HG03575 (cell line): ENCODE results near the gene TUBB.

ENCODE experiments used
- ATAC-seq: cut with Tn5 transposase; IDR thresholded peaks from one replicate; pipeline ENCODE4 v1.9.1; 2021; ENCODE audit not compliant: unreplicated experiment, insufficient number of reproducible peaks, low FRiP score; ENCODE audit errors: extremely low read depth

TUBB gene

GRCh38 chr6:30686908-30687658 is 33.1 kb upstream of the TUBB start:
- ATAC-seq: no peak

DNA sequence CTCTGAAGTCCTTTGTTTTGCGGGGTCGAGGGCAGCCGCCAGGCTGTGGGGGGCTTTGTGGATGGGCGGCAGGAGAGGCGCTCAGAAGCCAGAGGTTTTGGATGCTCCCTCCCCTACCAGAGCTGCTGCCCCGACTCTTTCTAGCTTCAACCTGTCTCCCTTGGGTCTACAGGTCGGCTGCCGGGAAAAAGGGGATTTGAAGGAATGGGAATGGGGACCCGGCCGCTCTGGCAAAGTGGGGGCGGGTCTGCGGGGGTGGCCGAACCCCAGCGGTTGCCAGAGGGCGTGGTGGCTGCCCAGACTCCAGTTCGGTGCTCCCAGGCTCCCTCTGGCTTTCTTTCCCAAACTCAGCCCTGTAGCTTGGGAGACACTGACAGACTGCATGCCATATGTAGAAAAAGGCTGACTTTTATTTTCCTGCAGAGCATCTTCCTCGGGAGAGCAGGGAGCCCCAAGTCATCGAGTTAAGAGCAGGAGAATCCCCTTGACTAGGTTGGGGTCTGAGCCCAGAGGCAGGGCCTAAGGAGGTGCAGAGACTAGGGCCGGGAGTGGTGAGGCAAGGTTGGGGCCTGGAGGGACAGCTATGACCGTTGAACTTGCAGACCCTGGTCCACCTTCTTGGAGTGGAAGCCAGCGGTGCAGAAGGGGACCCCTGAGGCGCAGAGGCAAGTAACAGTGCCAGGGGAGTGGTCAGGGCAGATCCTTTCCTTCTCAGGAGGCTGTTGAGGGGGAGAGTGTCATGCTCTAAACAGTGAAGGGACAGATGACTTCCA is 32.3 kb upstream of the TUBB start:
- no peak for ATAC-seq

GRCh38 chr6:30688569-30688968 is 31.6 kb upstream of the TUBB start:
- ATAC-seq: no peak

DNA sequence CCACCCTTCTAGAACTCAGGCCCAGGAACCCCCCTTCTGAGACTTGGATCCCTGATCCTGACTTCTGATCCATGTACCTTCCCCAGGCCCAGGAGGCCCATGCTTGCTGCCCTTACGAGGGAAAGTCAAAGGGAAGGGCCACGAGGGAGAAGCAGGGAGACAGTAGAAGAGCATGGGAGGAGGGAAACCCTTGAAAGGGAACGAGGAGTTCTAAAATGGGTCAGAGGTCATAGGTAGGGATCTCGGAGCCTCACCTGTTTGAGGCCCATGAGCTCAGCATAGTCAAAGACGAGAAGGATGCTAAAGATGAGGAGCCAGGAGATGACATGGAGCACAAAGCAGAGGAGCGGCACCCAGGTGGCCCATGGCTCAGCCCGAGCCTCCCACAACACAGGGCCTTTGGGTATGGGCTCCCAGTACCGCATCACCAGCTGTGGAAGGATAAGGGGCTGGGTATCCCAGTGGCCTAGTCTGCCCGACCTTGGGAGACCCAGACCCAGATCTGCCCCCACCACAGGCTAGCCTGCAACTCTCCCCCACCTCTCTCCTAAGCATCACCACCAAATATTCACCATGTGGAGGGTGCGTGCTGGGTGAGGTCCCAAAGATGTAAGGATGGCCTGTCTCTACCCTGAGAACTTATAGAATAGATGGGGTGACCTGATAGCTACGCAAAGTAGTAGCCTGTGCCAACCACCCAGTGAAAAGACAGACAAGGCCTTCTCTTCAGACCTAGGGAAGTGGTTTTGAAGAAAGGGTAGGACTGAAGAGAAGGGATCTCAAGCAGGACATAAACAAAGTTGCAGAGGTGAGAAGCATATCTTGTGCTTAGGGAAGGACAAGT is 30.9 kb upstream of the TUBB start:
- no peak for ATAC-seq

DNA sequence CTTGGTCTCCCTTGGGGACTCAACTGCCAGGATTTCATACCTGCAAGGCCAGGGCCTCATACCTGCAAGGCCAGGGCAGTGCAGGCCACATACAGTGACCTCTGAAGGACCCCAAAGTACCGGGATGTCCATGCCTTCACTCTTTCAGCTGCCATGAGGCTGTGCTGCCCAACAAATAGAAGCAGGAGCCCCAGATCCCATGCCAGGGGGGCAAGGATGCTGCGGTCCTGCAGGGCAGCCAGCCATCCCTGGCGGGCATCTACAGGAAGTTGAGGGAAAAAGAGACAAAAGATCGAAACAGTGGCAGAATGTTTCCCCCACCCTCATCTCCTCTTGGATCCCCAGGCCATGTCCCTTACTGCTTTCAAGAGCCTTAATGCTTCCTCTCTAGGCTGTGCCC is 30.2 kb upstream of the TUBB start:
- ATAC-seq: no peak

GRCh38 chr6:30690403-30691207 is 29.5 kb upstream of the TUBB start, which contains the start of gene NRM:
NRM (minus strand) TSS chr6:30690984; CDS start chr6:30690974, 10 bp downstream.
- ATAC-seq: no peak

DNA sequence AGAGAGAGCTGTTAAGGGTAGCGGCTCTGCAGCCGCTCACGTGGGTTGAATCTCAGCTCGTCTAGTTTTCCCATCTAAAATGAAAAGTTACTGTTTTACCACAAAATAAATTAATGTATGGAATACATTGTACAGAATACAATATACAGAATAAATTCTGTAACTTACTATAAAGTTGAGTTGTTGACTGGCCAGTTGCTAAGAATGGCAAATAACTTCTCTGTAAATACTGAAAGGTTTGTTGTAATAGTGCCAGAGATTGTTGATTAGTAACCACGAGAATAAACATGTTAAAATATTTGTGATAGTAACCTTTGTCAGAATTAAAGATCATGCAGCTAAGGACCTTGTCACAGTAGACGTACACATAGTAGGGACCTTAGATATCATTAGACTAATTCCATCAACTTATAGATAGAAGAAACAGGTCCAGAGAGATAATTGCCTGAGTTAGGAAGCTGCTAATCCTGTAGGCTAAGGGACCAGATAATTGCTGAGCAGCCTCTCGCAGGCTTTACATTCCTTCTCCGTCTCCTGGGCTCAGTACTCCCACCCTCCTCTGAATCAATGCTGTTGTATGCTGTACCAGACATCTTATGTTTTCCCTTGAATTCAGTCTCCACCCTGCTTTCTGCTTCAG is 28.8 kb upstream of the TUBB start:
- ATAC-seq: no peak

DNA sequence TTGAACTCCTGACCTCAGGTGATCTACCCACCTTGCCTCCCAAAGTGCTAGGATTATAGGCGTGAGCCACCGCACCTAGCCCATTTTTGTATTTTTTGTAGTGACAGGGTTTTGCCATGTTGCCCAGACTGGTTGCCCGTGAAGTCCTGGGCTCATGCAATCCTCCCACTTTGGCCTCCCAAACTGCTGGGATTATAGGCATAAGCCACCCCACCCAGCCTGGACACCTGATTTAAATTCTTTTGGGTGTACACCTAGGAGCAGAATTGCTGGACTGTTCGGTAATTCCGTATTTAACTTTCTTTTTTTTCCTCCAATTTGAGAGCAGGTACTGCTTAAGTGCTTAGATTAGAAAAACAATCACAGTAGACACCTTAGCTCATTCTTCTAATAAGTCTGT is 23.7 kb upstream of the TUBB start:
- no peak for ATAC-seq

DNA sequence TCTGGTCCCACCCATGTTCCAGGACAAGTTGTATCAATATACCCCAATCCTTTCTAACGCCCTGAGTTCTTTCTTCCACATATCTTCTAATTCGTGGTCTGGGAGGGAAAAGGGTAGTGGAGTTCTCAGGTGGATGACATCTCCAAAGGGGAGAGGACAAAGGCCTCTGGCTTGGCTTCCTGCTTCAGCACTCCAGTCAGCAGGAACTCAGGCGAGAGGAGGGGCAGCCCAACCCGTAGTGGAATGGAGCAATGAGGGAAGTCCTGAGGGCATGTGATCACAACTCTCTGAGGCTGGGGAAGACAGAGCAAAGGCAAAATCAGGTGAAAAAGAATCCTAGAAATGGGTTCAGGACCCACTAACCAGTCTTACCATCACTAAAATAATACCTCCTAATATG is 19.8 kb upstream of the TUBB start:
- ATAC-seq: no peak

DNA sequence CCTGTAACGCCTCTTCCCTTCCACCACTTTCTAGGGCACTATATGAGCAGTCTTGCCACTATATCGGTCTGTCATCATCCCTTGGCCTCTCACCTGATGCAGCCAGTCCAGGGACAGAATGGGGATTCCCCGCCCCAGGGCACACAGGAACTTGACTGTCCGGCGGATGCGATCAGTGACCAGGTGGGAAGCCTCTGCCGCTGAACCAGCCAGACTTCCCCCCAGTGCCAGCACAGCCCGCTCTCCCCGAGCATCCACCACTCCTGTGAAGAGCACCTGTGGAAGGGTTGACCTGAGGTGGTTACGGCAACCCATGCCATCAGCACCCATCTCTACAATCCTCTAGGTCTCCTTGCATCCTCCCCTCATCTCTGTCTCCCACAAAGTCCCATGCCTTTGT is 17.1 kb upstream of the TUBB start:
- no peak for ATAC-seq

DNA sequence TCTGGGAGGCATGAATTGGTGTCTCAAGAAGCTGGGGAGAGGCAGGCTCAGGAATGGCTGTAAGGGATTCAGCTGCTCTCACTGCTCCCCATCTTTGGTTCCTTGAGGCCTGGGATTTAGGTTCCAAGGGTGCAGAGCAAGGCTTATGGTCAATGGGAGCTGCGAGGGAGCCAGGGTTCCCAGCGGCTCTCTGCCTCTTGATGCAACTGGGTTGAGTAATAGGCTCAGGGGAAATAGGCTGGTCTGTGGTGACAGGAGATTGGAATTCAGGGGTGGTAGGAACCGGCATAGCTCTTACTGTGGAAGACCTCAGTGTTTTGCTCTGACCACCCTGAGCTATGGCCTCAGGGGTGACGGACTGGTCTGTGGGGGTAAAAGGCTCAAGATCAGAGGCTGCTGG is 16.3 kb upstream of the TUBB start:
- ATAC-seq: no peak

DNA sequence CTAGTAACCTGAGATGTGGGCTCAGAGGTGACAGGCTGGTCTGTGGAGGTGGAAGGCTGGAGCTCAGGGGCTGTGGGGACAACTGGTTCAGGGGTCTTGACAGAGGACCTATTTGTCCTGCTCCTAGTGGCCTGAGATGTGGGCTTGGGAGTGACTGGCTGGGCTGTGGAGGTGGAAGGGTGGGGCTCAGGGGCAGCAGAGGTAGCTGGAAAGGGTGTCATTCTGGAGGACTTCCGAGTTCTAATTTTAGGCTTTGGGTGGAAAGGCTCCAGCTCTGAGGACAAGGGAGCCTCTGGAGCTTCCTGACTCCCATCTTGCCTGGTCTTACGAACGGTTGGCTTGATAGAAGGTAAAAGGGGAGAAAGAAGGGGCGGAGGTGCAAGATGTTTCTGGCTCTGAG is 14.5 kb upstream of the TUBB start:
- no peak for ATAC-seq

GRCh38 chr6:30707281-30707850 is 12.8 kb upstream of the TUBB start:
- no peak for ATAC-seq

DNA sequence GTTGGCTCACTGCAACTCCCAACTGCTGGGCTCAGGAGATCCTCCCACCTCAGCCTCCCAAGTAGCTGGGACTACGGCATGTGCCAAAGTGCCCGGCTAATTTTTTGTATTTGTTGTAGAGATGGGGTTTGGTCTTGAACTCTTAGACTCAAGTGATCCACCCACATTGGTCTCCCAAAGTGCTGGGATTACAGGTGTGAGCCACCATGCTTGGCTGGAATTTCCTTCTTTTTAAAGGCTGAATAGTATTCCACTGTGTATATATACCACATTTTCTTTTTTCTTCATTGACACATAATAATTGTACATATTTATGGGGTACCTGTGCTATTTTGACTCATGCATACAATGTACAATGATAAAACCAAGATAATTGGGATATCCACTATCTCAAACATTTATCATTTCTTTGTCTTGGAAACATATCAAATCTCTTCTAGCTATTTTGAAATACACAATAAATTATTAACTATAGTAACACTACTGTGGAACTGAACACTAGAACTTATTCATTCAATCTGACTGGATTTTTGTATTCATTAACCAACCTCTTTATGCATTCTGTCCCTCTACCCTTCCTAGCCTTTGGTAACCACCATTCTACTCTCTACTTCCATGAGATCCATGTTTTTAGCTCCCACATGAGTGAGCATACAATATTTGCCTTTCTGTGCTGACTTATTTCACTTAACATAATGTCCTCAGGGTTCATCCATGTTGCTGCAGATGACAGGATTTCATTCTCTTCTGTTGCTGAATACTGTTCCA is 10.9 kb upstream of the TUBB start:
- ATAC-seq: no peak

- ATAC-seq: no peak
Measured at GRCh38 chr6:30711758-30712380, 8.3 kb upstream of the TUBB start.

GRCh38 chr6:30712441-30712945 is 7.7 kb upstream of the TUBB start:
- no peak for ATAC-seq

GRCh38 chr6:30714263-30714662 is 5.9 kb upstream of the TUBB start:
- no peak for ATAC-seq
